ENCODE measurements around the gene KRT83.

KRT83 gene

DNA sequence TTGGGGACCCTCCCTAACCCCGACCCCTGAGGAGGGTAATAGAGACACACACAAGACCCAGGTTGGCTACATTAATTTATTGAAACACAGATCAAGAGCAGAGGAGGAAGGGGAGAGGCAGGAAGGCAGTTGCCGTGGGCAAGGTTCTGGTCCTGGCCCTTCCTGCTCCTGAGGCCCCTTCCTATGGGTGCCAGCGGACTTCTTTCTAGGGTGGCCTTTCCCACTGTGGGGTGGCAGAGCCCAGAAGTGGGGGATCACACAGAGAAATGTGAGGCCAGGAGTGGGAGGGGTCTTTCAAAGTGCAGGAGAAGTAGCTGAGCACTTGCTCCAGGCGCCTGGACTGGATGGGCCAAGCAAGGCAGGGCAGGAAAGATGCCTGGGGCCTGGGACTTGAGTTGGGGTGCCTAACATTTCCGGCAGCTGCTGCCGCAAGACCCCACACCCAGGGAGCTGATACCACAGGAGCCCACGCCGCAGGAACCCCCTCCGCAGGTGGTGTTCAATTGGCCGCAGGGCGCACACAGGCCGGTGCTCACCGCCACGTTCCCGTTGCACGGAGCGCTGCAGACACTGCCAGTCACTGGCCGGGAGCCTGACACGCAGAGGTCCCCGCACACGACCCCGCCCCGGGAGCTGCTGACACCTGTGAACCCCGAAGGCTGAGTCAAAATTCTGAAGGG is 35.2 kb downstream of the KRT83 start:
- no peak for DNase-seq (ENCODE audit: low spot score)

DNA sequence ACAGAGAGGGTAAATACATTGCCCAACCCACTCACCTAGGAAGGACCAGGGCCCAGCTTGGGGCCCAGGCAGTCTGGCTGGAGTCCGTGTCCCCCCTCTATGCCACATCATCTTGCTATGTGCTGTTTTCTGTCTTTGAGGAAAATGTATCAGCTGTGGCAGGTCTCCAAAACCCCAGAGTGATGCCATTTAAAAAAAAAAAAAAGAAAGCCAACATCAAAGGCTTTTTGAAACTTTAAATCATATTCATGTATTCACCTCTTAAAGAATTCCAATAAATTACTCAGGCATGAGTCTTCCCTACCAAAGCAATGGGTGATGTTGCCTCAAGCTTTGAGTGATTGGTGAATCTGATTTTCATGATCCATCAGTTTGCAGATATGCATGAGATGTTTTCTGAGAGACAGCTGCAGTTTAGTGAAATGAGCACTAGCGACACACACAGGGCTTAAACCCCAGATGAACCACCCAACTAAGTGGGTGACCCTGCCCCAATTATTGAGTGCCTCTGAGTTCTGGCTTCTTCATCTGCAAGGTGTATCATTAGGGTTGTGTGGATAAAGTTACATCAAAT is 35.9 kb downstream of the KRT83 start:
- TF ChIP-seq, protein P1, sequence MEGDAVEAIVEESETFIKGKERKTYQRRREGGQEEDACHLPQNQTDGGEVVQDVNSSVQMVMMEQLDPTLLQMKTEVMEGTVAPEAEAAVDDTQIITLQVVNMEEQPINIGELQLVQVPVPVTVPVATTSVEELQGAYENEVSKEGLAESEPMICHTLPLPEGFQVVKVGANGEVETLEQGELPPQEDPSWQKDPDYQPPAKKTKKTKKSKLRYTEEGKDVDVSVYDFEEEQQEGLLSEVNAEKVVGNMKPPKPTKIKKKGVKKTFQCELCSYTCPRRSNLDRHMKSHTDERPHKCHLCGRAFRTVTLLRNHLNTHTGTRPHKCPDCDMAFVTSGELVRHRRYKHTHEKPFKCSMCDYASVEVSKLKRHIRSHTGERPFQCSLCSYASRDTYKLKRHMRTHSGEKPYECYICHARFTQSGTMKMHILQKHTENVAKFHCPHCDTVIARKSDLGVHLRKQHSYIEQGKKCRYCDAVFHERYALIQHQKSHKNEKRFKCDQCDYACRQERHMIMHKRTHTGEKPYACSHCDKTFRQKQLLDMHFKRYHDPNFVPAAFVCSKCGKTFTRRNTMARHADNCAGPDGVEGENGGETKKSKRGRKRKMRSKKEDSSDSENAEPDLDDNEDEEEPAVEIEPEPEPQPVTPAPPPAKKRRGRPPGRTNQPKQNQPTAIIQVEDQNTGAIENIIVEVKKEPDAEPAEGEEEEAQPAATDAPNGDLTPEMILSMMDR (IDR thresholded peaks at IDR 0.05; ENCODE audit: extremely low read depth, missing control alignments) = no peak
- DNase-seq (ENCODE audit: low spot score) = no peak

More for the DNA sequence above, 35.2 kb downstream of the KRT83 start:
- TF ChIP-seq, protein P1 (IDR thresholded peaks at IDR 0.05; ENCODE audit: extremely low read depth, missing control alignments) = no peak

DNA sequence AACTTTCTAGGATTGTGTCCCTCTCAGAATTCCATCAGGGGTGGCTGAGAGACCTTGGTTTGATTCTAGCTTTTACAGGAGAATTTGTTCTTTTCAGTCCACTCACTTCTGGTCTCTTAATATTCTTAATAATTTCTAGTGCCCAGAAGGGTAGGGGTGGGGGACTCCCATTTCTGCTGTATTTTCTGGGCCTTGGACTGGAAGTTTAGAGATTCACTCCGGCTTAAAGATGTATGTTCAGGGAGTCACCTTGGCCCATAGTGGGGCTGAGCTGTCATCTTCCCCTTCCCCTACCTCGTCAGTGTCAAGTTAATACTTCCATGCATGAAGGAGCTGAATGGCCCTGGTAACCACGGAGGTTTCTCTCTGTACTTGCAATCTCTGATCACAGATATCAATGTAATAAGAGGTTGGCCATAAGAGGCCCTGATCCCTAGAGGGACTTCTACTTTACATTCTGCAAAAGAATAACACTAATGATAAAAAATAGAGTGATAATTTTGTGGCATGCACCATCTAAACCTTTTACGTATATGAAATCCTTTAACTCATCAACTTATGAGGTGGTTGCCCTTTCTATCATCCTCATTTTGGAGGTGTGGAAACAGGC is 36.5 kb downstream of the KRT83 start:
- TF ChIP-seq, protein P1 (IDR thresholded peaks at IDR 0.05; ENCODE audit: extremely low read depth, missing control alignments) = no peak
- DNase-seq (ENCODE audit: low spot score) = no peak

DNA sequence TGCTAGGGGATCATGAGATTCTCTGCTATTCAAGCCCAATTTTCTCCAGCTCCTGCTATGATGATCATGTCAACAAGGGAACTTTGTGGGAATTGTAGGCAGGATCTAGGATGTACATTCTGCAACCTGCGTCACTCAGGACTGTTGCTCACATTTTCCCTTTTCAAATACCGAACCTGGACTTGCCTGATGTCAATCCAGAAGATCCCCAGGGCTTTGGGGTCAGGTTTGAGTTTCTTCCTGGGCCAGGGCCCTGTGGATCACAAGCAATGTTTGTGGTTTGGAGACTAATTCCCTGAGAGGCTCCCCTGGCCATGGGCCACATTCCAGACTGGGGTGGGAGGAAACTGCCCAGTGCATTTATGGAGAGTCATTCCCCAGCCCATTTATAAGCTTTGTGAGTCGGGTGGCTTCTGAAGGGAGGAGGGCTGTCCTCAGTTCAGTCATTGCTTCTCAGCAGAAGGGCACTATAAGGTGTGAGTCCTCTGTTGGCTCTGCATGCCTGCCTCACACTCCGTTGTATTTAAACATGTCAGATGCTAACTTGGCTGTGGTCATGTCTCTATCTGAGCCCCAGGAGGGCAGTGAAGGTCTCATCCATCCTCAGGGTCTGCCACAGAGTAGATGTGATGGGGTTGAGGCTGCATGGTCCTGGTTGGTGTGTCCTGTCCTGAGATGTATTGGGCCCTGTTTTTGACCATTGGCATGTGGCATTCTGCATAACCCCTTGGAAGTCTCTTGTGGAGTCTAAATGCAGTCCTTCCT is 40.2 kb downstream of the KRT83 start:
- TF ChIP-seq, protein P1 (IDR thresholded peaks at IDR 0.05; ENCODE audit: extremely low read depth, missing control alignments) = no peak
- no peak for DNase-seq (ENCODE audit: low spot score)

DNA sequence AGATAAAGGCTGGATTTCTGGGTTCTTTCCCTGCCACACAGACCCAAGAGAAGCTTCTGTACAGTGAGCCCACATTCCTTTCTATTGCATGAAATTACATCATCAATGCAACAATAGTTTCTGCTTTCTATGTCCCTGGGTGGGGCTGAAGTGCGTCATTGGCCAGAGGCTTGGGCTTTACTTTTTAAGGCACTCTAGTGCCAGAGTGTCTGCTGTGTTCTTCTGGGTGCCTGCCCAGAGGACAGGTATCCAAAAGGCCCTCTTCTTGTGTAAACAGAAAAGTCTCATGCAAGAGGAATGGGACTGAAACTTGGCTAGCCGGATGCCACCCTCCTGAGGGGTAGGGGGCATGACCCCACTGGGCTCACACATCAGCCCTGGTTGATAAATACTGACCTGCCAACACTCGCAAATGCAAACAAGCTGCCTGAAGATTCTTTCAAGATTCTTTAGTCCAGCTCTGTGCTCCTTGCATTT is 40.8 kb downstream of the KRT83 start:
- DNase-seq (ENCODE audit: low spot score) = no peak

DNA sequence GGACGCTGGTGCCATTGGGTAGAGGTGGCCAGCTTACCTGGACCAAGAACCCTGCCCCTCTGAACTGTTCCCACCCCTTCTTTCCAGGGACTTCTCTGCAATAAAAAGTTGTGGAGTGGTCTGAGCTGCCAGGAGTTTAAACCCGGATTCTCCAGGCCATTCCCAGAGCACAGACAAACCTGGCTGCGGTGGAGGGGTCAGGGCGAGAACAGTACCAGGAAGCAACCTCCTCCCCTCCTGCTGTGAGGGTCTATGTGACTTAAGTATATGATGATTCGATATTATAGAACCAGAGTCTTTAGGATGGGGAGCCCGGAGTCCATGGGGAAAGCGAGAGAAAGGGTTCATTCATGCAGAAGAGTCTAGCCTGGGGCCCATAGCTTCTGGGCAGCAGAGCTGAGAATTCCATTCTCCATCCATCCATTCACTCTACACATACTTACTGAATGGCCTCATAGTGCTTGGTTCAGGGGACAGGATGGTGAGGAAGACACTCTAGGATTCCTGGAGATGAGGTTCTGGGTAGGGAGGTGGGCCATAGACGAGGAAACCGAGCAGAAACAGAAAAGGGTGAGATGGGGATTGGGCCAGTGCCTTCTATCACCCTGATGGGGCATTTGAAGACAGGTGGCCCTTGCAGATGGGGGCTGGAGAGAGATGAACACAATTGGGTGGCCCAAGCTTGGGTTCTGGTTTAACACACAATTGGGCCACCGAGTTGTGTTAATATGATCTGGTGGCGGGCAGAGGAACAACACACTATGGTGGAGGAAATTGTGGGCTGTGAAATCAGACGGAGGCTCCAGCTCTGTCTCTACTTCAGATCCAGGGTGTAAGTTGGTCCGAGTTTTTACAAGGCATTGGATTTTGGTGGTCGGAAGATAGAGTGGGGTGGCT is 41.5 kb downstream of the KRT83 start:
- no peak for DNase-seq (ENCODE audit: low spot score)
- TF ChIP-seq, protein P1 (IDR thresholded peaks at IDR 0.05; ENCODE audit: extremely low read depth, missing control alignments) = no peak

More for the DNA sequence above, 40.8 kb downstream of the KRT83 start:
- TF ChIP-seq, protein P1 (IDR thresholded peaks at IDR 0.05; ENCODE audit: extremely low read depth, missing control alignments) = no peak
